Thyroid gland (tissue), 4 donors: ENCODE results near the gene IL4. TPM values are rescaled to one million over a fixed set of nuclear protein-coding genes. Genes with fewer than 3 reads are reported as not detected.
A peak's percentile ranks its signal among the peaks of the same experiment; 100 is the strongest.

Experiments used
- DNase-seq, 2 donors: peaks; one replicate each; pipeline ENCODE4 v3.0.0-alpha.2; 2019
- H3K27ac ChIP-seq, 3 donors: fragments of 200-600 bp; sonication (generic); 1 replicate in 2 of 3; 2 replicates in 1 of 3; pipeline ENCODE4 v1.5.1; 2016 to 2019; ENCODE audit warnings: mild to moderate bottlenecking in 1 of 3, moderate library complexity in 1 of 3
- H3K27me3 ChIP-seq: fragments of 200-600 bp; sonication (generic); one replicate; pipeline ENCODE4 v1.5.1; 2019
- H3K36me3 ChIP-seq, 2 donors: fragments of 200-600 bp; sonication (generic); one replicate each; pipeline ENCODE4 v1.5.1; 2016 to 2019
- H3K4me1 ChIP-seq, 2 donors: fragments of 200-600 bp; sonication (generic); one replicate each; pipeline ENCODE4 v1.5.1; 2017 to 2019
- H3K4me3 ChIP-seq, 3 donors: fragments of 200-600 bp; sonication (generic); replicated peaks in 1 of 3; 1 replicate in 2 of 3; 2 replicates in 1 of 3; pipeline ENCODE4 v1.5.1; 2016; ENCODE audit warnings: mild to moderate bottlenecking in 1 of 3
- H3K9me3 ChIP-seq: fragments of 200-600 bp; sonication (generic); one replicate; pipeline ENCODE4 v1.5.1; 2017
- POLR2A ChIP-seq, 2 donors: fragments of 450-650 bp; IDR thresholded peaks; one replicate each; pipeline ENCODE4 v1.6.1; 2017; ENCODE audit warnings: antibody characterized with exemption in 2 of 2, mild to moderate bottlenecking in 2 of 2, moderate library complexity in 1 of 2
- WGBS, 2 donors: methylation state at CpG; one replicate each; pipeline ENCODE4 v1.1.5; 2017; 5-methylcytosine and 5-hydroxymethylcytosine counted together
- intact Hi-C: fragments of 100-400 bp; cut with DNase I; formaldehyde crosslinking; loops from one replicate; pipeline ENCODE4 v1.15.1; 2023
- total RNA-seq, 4 donors: library from RNA; depleted of rRNA; stranded (reverse); fragments of >200 nt; gene quantifications; one replicate each; pipeline ENCODE4 v1.2.3, GENCODE V29; 2016
- TF ChIP-seq, protein P1 (sequence below), 6 experiments: fragments of 200-600 bp in 3 of 6; fragments of 450-650 bp in 3 of 6; sonication (generic) in 3 of 6; IDR thresholded peaks; one replicate each; pipeline ENCODE4 v1.5.1; 2016 to 2019; ENCODE audit warnings: antibody characterized with exemption in 6 of 6, mild to moderate bottlenecking in 2 of 6, inconsistent platforms in 1 of 6, moderate library complexity in 1 of 6

Gene IL4
- total RNA-seq, 4 donors from 2014 or later = not detected

DNA sequence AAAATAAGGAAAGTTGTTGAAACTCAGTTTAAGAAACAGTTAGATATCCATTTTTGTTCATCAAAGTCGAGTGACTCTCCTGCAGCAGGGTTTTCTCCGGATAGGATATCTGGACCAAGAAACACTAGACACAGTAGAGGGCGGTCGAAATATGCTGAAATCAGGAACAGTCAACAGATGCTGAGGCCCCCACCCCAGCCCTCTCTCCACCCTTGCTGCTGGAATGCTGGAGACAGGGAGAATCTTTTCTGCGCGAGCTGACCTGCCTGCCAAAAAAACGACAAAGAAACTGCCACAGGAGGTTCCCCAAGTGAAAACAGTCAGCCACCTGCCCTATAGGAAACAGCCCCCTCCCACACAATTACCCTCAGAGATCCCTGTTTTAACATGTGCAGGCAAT lies 20.1 kb upstream of the IL4 start:
- Histone ChIP-seq H3K4me3 (no peak overlapping the region), H3K36me3 (no peaks in the 10 kb centered on the region), H3K27me3 (no peaks in the 10 kb centered on the region), H3K27ac (no peak overlapping the region), H3K9me3 (no peaks in the 10 kb centered on the region), H3K4me1 (peaks cover 4 to 11% of the 10 kb centered on the region in 2 donors)
- intact Hi-C loops = no loop called here
- TF ChIP-seq, protein P1, sequence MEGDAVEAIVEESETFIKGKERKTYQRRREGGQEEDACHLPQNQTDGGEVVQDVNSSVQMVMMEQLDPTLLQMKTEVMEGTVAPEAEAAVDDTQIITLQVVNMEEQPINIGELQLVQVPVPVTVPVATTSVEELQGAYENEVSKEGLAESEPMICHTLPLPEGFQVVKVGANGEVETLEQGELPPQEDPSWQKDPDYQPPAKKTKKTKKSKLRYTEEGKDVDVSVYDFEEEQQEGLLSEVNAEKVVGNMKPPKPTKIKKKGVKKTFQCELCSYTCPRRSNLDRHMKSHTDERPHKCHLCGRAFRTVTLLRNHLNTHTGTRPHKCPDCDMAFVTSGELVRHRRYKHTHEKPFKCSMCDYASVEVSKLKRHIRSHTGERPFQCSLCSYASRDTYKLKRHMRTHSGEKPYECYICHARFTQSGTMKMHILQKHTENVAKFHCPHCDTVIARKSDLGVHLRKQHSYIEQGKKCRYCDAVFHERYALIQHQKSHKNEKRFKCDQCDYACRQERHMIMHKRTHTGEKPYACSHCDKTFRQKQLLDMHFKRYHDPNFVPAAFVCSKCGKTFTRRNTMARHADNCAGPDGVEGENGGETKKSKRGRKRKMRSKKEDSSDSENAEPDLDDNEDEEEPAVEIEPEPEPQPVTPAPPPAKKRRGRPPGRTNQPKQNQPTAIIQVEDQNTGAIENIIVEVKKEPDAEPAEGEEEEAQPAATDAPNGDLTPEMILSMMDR (IDR thresholded peaks at IDR 0.05) = no peak
- TF ChIP-seq POLR2A (IDR thresholded peaks at IDR 0.05) = no peak
- 34 to 38% methylated on average over 7 of the region's 7 CpGs for WGBS, 2 donors
- no peak for DNase-seq

DNA sequence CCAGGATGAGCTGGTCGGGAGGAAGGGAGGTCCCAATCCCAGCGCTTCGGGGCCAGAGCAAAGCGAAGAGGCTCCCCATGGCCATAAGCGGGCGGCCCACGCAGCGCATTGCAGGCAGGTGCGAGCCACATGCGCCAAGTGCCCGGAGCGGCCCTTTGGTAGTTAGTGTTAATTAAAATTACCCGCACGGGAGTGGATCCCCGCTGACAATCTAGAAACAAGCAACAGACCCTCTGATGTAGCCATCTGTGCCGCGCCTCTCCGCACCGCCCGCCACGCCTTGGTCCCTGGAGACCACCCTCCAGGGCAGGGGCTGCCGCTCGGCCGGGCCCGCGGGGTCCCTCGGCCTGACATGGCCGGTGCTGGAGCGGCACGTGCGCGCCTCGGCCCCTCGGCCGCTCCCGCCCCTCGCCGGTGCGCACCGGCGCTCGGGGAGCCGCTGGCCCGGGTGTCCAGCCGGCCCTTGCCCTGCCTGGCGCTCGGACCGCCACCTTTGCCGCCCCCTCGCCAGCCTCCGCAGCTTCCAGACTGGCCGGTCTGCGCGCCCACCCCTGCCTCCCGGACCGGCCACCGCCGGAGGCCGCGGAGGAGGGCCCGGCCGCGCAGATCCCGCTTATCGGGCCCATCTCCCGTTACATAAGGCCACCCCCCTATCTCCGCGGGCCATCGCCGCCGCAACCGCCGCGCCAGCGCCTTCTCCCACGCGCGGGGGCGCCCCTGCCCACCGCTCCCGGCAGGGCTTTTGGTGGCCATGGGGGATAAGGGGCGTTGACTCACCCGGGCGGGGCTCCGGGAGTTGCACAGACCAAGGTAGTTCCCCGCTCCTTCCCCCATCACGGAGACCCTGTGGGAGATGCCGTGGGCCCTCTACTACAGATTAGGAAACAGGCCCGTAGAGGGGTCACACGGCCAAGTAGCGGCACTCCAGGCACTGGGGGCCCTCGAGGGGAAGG lies 17.7 kb upstream of the IL4 start:
- H3K27ac ChIP-seq = no peak overlapping the region
- no peaks in the 10 kb centered on the region for H3K27me3 ChIP-seq
- intact Hi-C loops = no loop called here
- peaks cover 4 to 11% of the 10 kb centered on the region in 2 donors for H3K4me1 ChIP-seq
- WGBS, 2 donors = 2 to 19% methylated on average over 19 to 46 of the region's 92 CpGs
- H3K36me3 ChIP-seq = no peaks in the 10 kb centered on the region
- TF ChIP-seq, protein P1 (IDR thresholded peaks at IDR 0.05) = peak in 2 of 6 experiments; percentile 12 to 29
- no peak for TF ChIP-seq POLR2A (IDR thresholded peaks at IDR 0.05)
- peak overlapping the region in 2 of 3 donors; percentile 12 to 20 for H3K4me3 ChIP-seq
- DNase-seq = peak in 1 of 2 donors; percentile 16
- H3K9me3 ChIP-seq = no peaks in the 10 kb centered on the region

DNA sequence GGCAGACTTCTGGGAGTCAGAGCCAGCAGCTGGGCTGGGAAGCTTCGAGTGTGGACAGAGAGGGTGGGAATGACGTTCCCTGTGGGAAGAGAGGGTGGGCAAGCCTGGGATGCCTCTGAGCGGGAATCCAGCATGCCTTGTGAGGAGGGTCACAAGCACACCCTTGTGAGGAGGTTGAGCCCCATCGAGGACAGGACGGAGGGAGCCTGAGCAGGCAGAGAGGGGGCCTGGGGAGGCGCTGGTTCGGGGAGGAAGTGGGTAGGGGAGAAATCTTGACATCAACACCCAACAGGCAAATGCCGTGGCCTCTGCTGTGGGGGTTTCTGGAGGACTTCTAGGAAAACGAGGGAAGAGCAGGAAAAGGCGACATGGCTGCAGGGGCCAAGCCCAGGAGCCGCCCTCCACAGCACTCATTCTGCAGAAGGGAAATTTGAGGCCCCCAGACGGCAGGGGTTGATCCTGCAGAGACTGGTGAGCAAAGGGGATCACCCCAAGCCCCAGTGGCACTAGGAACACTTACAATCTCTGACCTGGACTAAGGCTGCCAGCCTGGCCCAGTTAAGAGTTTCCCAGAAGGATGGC lies 16.9 kb upstream of the IL4 start:
- Histone ChIP-seq H3K9me3 (no peaks in the 10 kb centered on the region), H3K27ac (no peak overlapping the region), H3K4me1 (peaks cover 4 to 11% of the 10 kb centered on the region in 2 donors), H3K27me3 (no peaks in the 10 kb centered on the region), H3K36me3 (no peaks in the 10 kb centered on the region), H3K4me3 (no peak overlapping the region)
- intact Hi-C loops = no loop called here
- 66 to 74% methylated on average over 10 to 12 of the region's 12 CpGs for WGBS, 2 donors
- no peak for TF ChIP-seq POLR2A (IDR thresholded peaks at IDR 0.05)
- TF ChIP-seq, protein P1 (IDR thresholded peaks at IDR 0.05) = no peak
- DNase-seq = no peak

DNA sequence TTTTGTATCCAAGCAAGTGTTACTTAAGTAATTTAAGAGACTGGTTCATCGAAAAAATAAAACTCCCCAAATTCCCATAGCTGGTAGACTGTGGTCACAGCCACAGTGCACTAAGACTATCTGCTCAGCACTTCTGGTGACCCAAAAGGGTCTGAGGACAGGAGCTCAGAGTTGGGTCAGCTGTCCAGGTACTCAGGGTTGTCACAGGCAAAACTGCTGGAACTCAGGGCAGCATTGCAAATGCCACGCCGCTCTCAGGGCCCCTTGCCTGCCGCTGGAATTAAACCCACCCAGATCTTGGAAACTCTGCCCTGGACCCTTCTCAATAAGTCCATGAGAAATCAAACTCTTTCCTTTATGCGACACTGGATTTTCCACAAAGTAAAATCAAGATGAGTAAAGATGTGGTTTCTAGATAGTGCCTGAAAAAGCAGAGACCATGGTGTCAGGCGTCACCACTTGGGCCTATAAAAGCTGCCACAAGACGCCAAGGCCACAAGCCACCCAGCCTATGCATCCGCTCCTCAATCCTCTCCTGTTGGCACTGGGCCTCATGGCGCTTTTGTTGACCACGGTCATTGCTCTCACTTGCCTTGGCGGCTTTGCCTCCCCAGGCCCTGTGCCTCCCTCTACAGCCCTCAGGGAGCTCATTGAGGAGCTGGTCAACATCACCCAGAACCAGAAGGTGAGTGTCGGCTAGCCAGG lies 16.0 kb upstream of the IL4 start, which contains the start of gene IL13:
TSS of gene IL13 (plus strand) at position 498 of the 705 bp plus-strand sequence. CDS start at position 512, 14 bp downstream.
- no peaks in the 10 kb centered on the region for H3K27me3 ChIP-seq
- H3K4me3 ChIP-seq = no peak within 1 kb of the TSS
- DNase-seq = no peak
- peaks cover 4 to 11% of the 10 kb centered on the region in 2 donors for H3K4me1 ChIP-seq
- no peak for TF ChIP-seq POLR2A (IDR thresholded peaks at IDR 0.05)
- TF ChIP-seq, protein P1 (IDR thresholded peaks at IDR 0.05) = no peak
- no peaks in the 10 kb centered on the region for H3K36me3 ChIP-seq
- intact Hi-C loops = no loop called here
- no peak within 1 kb of the TSS for H3K27ac ChIP-seq
- 96 to 98% methylated on average over 12 of the region's 12 CpGs for WGBS, 2 donors
- H3K9me3 ChIP-seq = no peaks in the 10 kb centered on the region
